C4-2B (cell line): ENCODE results near the gene GOLGA6B.
"Not testable (repeated sequence)": the region's sequence is repeated elsewhere in the genome, so short reads cannot be mapped to it uniquely, and the experiment has no call there.

ENCODE experiments used
- H3K27ac ChIP-seq: fragments of 450-650 bp; 2 replicates; pipeline ENCODE4 v1.5.1; 2017
- ZFX ChIP-seq: fragments of 450-650 bp; IDR thresholded peaks from 2 replicates; pipeline ENCODE4 v1.6.1; 2017
- TF ChIP-seq, protein P1 (sequence below): fragments of 450-650 bp; conservative IDR thresholded peaks from 2 replicates; pipeline ENCODE4 v1.5.1; 2017; ENCODE audit warnings: mild to moderate bottlenecking

The GOLGA6B gene

DNA sequence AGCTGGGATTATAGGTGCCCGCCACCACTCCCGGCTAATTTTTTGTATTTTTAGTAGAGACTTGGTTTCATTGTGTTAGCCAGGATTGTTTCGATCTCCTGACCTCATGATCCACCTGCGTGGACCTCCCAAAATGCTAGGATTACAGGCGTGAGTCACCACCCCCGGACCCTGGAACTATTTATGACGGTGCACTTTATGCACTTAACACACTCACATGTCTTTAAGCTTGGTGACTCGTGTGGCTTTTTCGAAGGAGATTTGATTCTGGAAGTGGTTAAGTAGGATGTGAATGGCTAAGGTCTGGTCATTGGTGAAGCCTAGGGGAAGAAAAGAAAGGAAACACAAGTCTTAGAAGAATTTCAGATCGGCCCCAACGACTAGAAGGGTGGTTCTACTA is 51.8 kb downstream of the GOLGA6B start:
- TF ChIP-seq, protein P1, sequence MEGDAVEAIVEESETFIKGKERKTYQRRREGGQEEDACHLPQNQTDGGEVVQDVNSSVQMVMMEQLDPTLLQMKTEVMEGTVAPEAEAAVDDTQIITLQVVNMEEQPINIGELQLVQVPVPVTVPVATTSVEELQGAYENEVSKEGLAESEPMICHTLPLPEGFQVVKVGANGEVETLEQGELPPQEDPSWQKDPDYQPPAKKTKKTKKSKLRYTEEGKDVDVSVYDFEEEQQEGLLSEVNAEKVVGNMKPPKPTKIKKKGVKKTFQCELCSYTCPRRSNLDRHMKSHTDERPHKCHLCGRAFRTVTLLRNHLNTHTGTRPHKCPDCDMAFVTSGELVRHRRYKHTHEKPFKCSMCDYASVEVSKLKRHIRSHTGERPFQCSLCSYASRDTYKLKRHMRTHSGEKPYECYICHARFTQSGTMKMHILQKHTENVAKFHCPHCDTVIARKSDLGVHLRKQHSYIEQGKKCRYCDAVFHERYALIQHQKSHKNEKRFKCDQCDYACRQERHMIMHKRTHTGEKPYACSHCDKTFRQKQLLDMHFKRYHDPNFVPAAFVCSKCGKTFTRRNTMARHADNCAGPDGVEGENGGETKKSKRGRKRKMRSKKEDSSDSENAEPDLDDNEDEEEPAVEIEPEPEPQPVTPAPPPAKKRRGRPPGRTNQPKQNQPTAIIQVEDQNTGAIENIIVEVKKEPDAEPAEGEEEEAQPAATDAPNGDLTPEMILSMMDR, result no peak
- TF ChIP-seq ZFX, result no peak
- H3K27ac ChIP-seq, result no peak overlapping the region

DNA sequence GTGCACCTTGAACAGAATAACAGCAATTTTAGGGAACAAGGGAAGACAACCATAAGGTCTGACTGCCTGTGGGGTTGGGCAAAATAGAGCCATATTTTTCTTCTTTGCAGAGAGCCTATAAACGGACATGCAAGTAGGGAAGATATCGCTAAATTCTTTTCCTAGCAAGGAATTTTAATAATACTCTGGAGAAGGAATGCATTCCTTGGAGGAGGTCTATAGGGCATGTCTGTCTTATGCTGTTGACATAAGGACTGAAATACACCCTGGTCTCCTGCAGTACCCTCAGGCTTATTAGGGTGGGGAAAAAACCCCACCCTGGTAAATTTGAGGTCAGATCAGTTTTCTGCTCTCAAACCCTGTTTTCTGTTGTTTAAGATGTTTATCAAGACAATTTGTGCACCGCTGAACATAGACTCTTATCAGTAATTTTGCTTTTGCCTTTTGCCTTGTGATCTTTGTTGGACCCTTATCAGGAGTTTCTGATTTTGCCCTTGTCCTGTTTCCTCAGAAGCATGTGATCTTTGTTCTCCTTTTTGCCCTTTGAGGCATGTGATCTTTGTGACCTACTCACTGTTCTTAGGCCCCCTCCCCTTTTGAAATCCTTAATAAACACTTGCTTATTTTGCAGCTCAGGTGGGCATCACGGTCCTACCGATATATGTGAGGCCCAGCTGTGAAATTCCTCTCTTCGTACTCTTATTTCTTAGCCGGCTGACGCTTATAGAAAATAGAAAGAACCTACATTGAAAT is 54.2 kb downstream of the GOLGA6B start:
- not testable (repeated sequence) for H3K27ac ChIP-seq
